ENCODE results near the gene BICD1. TPM values are rescaled to one million over a fixed set of nuclear protein-coding genes. Genes with fewer than 3 reads are reported as not detected.

BICD1 gene
- total RNA-seq, 6 experiments from 2014 or later = 24.5 to 36.6 (median 32.4) TPM

DNA sequence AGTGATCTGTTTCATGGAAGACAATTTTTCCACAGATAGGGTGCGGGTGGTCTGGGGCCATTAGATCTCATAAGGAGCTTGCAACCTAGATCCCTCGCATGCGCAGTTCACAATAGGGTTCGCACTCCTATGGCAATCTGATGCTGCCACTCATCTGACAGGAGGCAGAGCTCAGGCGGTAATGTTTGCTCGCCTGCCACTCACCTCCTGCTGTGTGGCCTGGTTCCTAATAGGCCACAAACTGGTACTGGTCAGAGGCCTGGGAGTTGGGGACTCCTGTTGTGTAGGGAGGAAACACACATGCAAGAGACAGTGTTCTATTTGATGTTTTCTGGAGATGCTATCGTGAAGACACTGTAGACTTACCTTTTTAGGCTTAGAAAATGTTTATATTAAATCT lies 215.7 kb downstream of the BICD1 start:
- H3K4me1 Mint-ChIP-seq (ENCODE audit: low read depth) = no peaks in the 10 kb centered on the region
- TF ChIP-seq, protein P1, sequence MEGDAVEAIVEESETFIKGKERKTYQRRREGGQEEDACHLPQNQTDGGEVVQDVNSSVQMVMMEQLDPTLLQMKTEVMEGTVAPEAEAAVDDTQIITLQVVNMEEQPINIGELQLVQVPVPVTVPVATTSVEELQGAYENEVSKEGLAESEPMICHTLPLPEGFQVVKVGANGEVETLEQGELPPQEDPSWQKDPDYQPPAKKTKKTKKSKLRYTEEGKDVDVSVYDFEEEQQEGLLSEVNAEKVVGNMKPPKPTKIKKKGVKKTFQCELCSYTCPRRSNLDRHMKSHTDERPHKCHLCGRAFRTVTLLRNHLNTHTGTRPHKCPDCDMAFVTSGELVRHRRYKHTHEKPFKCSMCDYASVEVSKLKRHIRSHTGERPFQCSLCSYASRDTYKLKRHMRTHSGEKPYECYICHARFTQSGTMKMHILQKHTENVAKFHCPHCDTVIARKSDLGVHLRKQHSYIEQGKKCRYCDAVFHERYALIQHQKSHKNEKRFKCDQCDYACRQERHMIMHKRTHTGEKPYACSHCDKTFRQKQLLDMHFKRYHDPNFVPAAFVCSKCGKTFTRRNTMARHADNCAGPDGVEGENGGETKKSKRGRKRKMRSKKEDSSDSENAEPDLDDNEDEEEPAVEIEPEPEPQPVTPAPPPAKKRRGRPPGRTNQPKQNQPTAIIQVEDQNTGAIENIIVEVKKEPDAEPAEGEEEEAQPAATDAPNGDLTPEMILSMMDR (IDR thresholded peaks at IDR 0.05) = no peak
- no peak for DNase-seq
- H3K9me3 Mint-ChIP-seq = no peaks in the 10 kb centered on the region
- H3K36me3 Mint-ChIP-seq (ENCODE audit: low read depth) = peaks cover 3% of the 10 kb centered on the region
- no peaks in the 10 kb centered on the region for H3K27me3 Mint-ChIP-seq (ENCODE audit: insufficient read depth)
- H3K27ac Mint-ChIP-seq = no peak overlapping the region
- no peak overlapping the region for H3K4me3 Mint-ChIP-seq

DNA sequence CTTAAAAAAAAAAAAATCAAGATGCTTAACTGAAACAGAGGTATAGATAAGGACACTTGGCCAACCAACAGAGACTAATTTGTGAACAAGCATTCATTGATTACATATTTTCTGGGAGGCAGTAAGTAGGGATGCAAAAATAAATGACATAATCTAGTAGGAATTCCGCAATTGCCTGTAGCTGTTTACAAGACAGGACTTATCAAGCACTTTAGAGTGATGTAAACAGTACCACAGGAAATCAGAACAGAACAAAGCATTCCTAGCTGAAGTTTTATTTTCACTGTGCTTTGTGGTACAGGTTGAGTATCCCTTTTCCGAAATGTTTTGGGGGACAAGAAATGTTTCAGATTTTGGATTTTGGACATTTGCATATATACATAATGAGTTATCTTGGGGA lies 224.5 kb downstream of the BICD1 start:
- Mint-ChIP-seq H3K27ac (no peak overlapping the region; the same call in 1 of the 2 replicates), H3K9me3 (no peaks in the 10 kb centered on the region), H3K27me3 (ENCODE audit: insufficient read depth) (no peaks in the 10 kb centered on the region), H3K36me3 (ENCODE audit: low read depth) (peaks cover 20% of the 10 kb centered on the region), H3K4me3 (no peak overlapping the region), H3K4me1 (ENCODE audit: low read depth) (peaks cover 8% of the 10 kb centered on the region)
- TF ChIP-seq, protein P1 (IDR thresholded peaks at IDR 0.05) = no peak
- DNase-seq = peak; percentile 3

DNA sequence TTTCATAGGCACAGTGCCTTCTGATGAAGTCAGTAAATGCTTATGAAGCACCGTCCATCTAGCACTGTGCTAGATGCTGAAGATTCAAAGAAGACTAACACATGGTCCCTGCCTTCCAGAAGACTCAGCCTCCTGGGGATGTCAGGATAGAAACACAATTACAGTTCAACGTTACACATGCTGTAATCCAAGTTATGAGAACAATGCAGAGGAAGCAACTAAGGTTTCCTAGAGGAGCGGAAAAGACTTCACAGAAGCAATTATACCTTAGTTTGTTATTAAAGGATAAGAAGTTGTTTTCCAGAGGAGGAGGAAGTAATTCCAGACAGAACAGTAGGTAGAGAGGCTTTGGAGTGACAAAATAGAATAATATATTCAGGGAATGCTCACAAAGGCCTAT lies 225.8 kb downstream of the BICD1 start:
- DNase-seq = no peak
- Mint-ChIP-seq H3K4me1 (ENCODE audit: low read depth) (peaks cover 8% of the 10 kb centered on the region), H3K27ac (no peak overlapping the region), H3K36me3 (ENCODE audit: low read depth) (peaks cover 19% of the 10 kb centered on the region), H3K9me3 (no peaks in the 10 kb centered on the region), H3K27me3 (ENCODE audit: insufficient read depth) (no peaks in the 10 kb centered on the region), H3K4me3 (no peak overlapping the region)
- TF ChIP-seq, protein P1 (IDR thresholded peaks at IDR 0.05) = no peak

DNA sequence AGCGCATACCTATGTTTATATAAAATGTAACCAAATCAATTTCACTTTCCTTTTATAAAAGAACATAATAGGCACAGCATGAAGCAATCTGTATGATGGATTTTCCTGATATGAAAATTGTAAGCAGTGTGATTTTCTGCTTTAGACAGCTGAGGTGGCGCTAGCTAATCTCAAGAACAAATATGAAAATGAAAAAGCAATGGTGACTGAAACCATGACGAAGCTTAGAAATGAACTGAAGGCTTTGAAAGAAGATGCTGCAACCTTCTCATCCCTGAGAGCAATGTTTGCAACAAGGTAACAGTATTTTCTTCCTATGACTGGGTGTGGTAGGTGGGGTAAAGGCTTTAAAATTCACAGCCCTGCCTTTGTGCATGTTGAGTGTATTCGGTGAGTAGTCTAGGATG lies 227.7 kb downstream of the BICD1 start:
- Mint-ChIP-seq H3K36me3 (ENCODE audit: low read depth) (peaks cover 13% of the 10 kb centered on the region; the same call in 1 of the 2 replicates), H3K27me3 (ENCODE audit: insufficient read depth) (no peaks in the 10 kb centered on the region), H3K9me3 (no peaks in the 10 kb centered on the region), H3K4me1 (ENCODE audit: low read depth) (peaks cover 8% of the 10 kb centered on the region), H3K4me3 (no peak overlapping the region), H3K27ac (no peak overlapping the region)
- no peak for DNase-seq
- TF ChIP-seq, protein P1 (IDR thresholded peaks at IDR 0.05) = no peak

DNA sequence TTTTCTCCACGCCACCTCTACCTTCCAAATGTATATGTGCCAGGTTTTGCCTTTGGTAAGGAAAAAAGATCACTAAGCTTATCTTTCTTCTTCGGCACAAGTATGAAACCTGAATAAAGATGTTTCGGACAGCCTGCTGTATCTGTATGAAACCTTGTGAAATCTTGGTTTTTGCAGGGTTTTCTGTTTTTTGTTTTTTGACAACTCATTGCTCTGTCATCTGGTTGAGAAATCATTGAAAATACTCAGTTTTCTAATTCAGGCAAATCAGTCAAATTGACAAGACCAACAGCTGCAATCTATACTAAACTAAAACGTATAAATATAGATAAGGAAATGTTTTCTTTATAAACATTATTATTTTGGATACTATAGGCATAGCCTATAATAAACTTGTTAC lies 229.6 kb downstream of the BICD1 start:
- Mint-ChIP-seq H3K9me3 (no peaks in the 10 kb centered on the region), H3K4me3 (no peak overlapping the region), H3K36me3 (ENCODE audit: low read depth) (peaks cover 9% of the 10 kb centered on the region; the same call in 1 of the 2 replicates), H3K27me3 (ENCODE audit: insufficient read depth) (no peaks in the 10 kb centered on the region), H3K4me1 (ENCODE audit: low read depth) (peaks cover 2% of the 10 kb centered on the region), H3K27ac (no peak overlapping the region)
- TF ChIP-seq, protein P1 (IDR thresholded peaks at IDR 0.05) = no peak
- DNase-seq = no peak

DNA sequence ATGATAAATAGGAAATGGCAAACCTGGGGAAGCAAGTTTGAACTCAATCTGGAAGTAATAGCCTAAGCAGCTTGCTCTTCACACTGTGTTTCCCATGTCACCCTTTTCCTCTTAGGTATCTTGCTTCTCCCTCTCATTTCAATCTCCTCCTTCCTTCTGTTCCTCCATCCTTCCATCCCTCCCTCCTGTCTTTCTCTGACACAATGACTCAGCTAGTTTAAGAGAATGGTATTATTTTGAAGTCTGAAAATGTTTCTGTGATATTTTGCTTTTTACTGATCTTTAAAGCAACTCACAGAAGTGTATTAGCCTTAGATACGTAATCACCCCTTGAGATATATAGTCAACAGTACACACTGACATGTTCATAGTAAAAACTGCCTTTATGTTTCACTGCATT lies 236.8 kb downstream of the BICD1 start:
- Mint-ChIP-seq H3K36me3 (ENCODE audit: low read depth) (no peaks in the 10 kb centered on the region), H3K9me3 (no peaks in the 10 kb centered on the region), H3K4me3 (no peak overlapping the region), H3K27me3 (ENCODE audit: insufficient read depth) (no peaks in the 10 kb centered on the region; the same call in 1 of the 2 replicates), H3K4me1 (ENCODE audit: low read depth) (peaks cover 6% of the 10 kb centered on the region; the same call in 1 of the 2 replicates), H3K27ac (no peak overlapping the region)
- DNase-seq = no peak
- TF ChIP-seq, protein P1 (IDR thresholded peaks at IDR 0.05) = no peak
